ENCODE measurements around the gene ERP27. TPM values are rescaled to one million over a fixed set of nuclear protein-coding genes. Genes with fewer than 3 reads are reported as not detected.

The ERP27 gene
- total and polyA plus RNA-seq, 2 donors = 1.3 to 4.4 TPM

DNA sequence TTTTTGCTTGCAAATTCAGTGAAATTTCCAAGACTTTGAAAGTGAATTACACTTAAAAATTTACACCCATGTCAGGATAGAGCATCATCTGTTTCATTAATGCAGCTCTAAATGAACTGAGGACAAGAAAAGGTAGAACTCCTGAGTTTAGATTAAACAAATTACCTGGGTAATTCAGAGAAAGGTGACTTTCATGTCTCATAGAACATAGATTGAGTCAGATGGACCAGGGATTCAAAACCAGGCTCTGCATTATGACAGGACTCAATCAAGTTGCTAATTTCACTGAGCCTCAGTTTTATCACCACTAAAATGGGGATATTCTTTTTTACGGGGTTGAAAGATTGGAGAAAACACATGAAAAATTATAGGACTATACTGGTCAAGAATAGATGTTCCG is 18.6 kb upstream of the ERP27 start:
- peaks cover 39 to 56% of the 10 kb centered on the region in 2 donors for H3K4me1 ChIP-seq (ENCODE audit: control insufficient read depth in 2 of 2, insufficient read depth in 2 of 2, low read length in 2 of 2)
- peak overlapping the region; percentile 48 to 99 for H3K27ac ChIP-seq (ENCODE audit: low read depth in 1 of 2, low read length in 1 of 2)
- H3K36me3 ChIP-seq (ENCODE audit: control insufficient read depth in 2 of 2, insufficient read depth in 2 of 2, low read length in 1 of 2) = peaks cover 12 to 37% of the 10 kb centered on the region in 2 donors
- DNase-seq (ENCODE audit: low read depth in 6 of 9, low spot score in 9 of 9) = no peak
- WGBS = 66% methylated on average over 2 of the region's 2 CpGs
- H3K9me3 ChIP-seq (ENCODE audit: control insufficient read depth in 2 of 2, insufficient read depth in 1 of 2, low read length in 1 of 2) = no peaks in the 10 kb centered on the region
- H3K27me3 ChIP-seq (ENCODE audit: control insufficient read depth in 2 of 2, insufficient read depth in 1 of 2, low read length in 1 of 2) = no peaks in the 10 kb centered on the region
- peak overlapping the region; percentile 91 for H3K4me3 ChIP-seq (ENCODE audit: low read length in 2 of 2)

DNA sequence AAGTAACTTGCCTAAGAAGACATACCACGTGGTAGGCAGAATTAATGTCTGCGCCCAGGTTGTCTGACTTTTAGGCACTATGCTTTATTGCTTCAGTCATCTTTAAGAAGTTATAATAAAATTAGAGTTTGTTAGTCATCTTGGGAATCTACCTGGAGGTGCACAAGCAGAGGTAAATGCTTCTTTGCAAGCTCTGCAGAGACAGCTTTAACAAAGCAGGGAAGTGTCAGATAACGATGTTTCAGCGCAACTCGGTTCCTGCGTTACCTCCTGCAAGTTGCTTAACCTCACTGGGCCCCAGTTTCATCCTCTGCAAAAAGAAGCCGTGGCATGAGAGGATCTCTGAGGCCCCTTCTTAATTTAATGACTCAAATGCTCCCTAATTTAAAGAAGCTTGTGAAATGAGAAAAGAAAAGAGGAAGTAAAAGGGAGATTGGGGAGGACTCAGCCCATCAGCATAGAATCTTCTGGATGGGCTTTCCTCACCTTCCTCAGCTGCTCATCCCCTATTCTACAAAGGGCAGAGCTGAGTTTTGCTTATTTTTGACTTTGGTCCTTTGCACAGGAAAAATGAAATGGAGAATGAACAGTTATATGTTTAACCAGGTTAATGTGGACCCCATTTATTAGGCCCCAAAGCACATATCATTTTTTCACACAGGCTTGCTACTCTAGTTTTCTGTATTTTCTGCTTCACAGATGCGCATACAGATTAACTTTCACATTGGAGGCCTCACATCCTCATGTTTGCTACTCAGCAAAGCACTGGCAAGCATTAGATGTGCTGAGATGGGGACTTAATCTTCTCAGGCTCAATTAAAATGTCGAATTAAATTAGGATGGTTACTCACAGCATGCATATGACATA is 17.9 kb upstream of the ERP27 start:
- no peaks in the 10 kb centered on the region for H3K9me3 ChIP-seq (ENCODE audit: control insufficient read depth in 2 of 2, insufficient read depth in 1 of 2, low read length in 1 of 2)
- peak overlapping the region; percentile 88 to 99 for H3K27ac ChIP-seq (ENCODE audit: low read depth in 1 of 2, low read length in 1 of 2)
- 32% methylated on average over 9 of the region's 9 CpGs for WGBS
- H3K4me1 ChIP-seq (ENCODE audit: control insufficient read depth in 2 of 2, insufficient read depth in 2 of 2, low read length in 2 of 2) = peaks cover 46 to 58% of the 10 kb centered on the region in 2 donors
- H3K27me3 ChIP-seq (ENCODE audit: control insufficient read depth in 2 of 2, insufficient read depth in 1 of 2, low read length in 1 of 2) = no peaks in the 10 kb centered on the region
- peak in 2 of 9 donors; percentile 48 to 76 for DNase-seq (ENCODE audit: low read depth in 6 of 9, low spot score in 9 of 9)
- H3K36me3 ChIP-seq (ENCODE audit: control insufficient read depth in 2 of 2, insufficient read depth in 2 of 2, low read length in 1 of 2) = peaks cover 12 to 43% of the 10 kb centered on the region in 2 donors
- H3K4me3 ChIP-seq (ENCODE audit: low read length in 2 of 2) = peak overlapping the region; percentile 36 to 91

DNA sequence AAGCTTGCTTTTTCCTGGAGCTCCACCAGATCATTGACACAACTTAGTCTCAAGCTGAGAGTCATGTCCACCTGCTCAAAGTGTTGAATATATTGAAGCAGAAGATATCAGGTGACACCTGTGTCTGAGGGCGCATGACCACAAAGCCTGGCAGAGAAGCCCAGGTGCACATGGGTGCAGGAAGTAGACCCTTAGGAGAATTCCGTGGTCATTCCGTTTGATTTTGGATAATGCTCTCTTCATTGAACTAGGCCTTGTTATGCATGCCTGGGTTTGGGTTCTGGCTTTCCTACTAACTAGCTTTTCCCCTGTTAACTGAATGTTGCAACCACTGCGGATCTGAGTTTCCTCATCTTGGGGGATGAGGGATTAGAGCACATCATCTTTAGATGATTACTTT is 15.9 kb upstream of the ERP27 start:
- H3K9me3 ChIP-seq (ENCODE audit: control insufficient read depth in 2 of 2, insufficient read depth in 1 of 2, low read length in 1 of 2) = no peaks in the 10 kb centered on the region
- peaks cover 27 to 63% of the 10 kb centered on the region in 2 donors for H3K36me3 ChIP-seq (ENCODE audit: control insufficient read depth in 2 of 2, insufficient read depth in 2 of 2, low read length in 1 of 2)
- peaks cover 60 to 76% of the 10 kb centered on the region in 2 donors for H3K4me1 ChIP-seq (ENCODE audit: control insufficient read depth in 2 of 2, insufficient read depth in 2 of 2, low read length in 2 of 2)
- peak overlapping the region; percentile 80 to 99 for H3K27ac ChIP-seq (ENCODE audit: low read depth in 1 of 2, low read length in 1 of 2)
- DNase-seq (ENCODE audit: low read depth in 6 of 9, low spot score in 9 of 9) = peak in 3 of 9 donors; percentile 57 to 79 (median 66)
- no peaks in the 10 kb centered on the region for H3K27me3 ChIP-seq (ENCODE audit: control insufficient read depth in 2 of 2, insufficient read depth in 1 of 2, low read length in 1 of 2)
- H3K4me3 ChIP-seq (ENCODE audit: low read length in 2 of 2) = peak overlapping the region; percentile 6 to 8
- 24% methylated on average over 4 of the region's 4 CpGs for WGBS

DNA sequence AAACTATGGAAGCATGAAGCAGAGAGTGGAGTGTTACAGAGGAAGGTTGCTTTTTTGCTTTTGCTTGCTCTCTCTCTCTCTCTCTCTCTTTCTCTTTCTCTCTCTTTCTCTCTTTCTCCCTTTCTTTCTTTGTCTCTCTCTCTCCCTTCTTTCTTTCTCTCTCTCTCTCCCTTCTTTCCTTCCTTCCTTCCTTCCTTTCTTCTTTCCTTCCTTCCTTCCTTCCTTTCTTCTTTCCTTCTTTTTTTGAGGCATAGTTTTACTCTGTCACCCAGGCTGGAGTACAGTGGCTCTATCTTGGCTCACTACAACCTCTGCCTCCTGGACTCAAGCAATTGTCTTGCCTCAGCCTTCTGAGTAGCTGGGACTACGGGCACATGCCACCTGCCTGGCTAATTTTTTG is 15.4 kb upstream of the ERP27 start:
- H3K4me3 ChIP-seq (ENCODE audit: low read length in 2 of 2) = peak overlapping the region; percentile 6 to 8
- 37% methylated on average over 1 of the region's 1 CpG for WGBS
- peaks cover 63 to 75% of the 10 kb centered on the region in 2 donors for H3K4me1 ChIP-seq (ENCODE audit: control insufficient read depth in 2 of 2, insufficient read depth in 2 of 2, low read length in 2 of 2)
- H3K27ac ChIP-seq (ENCODE audit: low read depth in 1 of 2, low read length in 1 of 2) = peak overlapping the region; percentile 80 to 99
- DNase-seq (ENCODE audit: low read depth in 6 of 9, low spot score in 9 of 9) = no peak
- H3K27me3 ChIP-seq (ENCODE audit: control insufficient read depth in 2 of 2, insufficient read depth in 1 of 2, low read length in 1 of 2) = no peaks in the 10 kb centered on the region
- H3K36me3 ChIP-seq (ENCODE audit: control insufficient read depth in 2 of 2, insufficient read depth in 2 of 2, low read length in 1 of 2) = peaks cover 30 to 68% of the 10 kb centered on the region in 2 donors
- no peaks in the 10 kb centered on the region for H3K9me3 ChIP-seq (ENCODE audit: control insufficient read depth in 2 of 2, insufficient read depth in 1 of 2, low read length in 1 of 2)

DNA sequence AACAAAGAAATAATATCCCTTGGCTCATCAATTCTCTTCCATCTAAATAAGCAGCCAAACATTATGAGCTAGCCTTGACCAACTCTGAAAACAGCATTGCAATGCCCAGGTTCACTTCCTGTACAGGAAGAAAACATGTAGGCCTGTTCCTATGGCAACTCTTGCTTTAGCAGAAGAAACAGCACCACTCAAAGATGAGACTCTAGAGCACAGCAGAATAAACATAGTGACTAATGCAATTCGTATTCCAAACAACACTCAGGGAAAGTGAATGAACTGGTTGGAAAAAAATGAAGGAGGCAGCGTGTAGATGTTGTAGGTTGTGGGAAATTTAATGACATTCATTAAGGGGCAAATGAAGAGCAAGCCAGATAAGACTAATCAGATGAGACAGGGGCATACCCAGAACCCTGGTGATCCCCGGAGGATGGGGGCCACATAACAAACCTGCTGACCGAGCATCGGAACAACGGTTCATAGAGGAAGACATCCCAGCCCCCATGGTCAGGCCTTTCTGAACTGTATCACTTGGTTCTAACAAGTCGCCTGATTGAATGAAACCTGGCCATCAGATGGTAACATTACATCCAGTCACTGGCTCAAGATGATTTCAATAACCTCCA is 14.1 kb upstream of the ERP27 start:
- Histone ChIP-seq H3K4me3 (ENCODE audit: low read length in 2 of 2) (peak overlapping the region in 1 of 2 donors; percentile 34), H3K27me3 (ENCODE audit: control insufficient read depth in 2 of 2, insufficient read depth in 1 of 2, low read length in 1 of 2) (no peaks in the 10 kb centered on the region), H3K4me1 (ENCODE audit: control insufficient read depth in 2 of 2, insufficient read depth in 2 of 2, low read length in 2 of 2) (peaks cover 63 to 76% of the 10 kb centered on the region in 2 donors), H3K27ac (ENCODE audit: low read depth in 1 of 2, low read length in 1 of 2) (peak overlapping the region; percentile 83 to 99), H3K9me3 (ENCODE audit: control insufficient read depth in 2 of 2, insufficient read depth in 1 of 2, low read length in 1 of 2) (no peaks in the 10 kb centered on the region), H3K36me3 (ENCODE audit: control insufficient read depth in 2 of 2, insufficient read depth in 2 of 2, low read length in 1 of 2) (peaks cover 30 to 69% of the 10 kb centered on the region in 2 donors)
- DNase-seq (ENCODE audit: low read depth in 6 of 9, low spot score in 9 of 9) = peak in 5 of 9 donors; percentile 70 to 85 (median 73)
- 46% methylated on average over 7 of the region's 7 CpGs for WGBS

DNA sequence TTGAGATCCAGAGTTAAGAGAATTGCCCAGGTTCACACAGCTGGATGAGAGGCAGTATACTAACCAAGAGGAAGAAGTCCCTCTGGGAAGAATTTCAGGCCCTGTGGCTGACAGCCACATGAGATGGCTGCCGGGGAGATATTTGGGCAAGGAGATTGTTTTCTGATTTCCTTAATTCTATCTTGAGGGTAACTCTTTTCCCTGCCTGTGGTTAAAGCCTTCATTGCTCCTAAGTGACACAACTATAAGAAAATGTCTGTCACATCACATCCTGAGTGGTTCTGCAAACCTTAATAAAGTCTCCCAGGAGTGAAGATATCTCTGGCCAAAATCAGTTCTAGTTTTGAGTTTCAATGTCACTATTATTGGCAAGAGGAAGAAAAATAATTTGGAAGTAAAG is 13.5 kb upstream of the ERP27 start:
- peaks cover 62 to 71% of the 10 kb centered on the region in 2 donors for H3K4me1 ChIP-seq (ENCODE audit: control insufficient read depth in 2 of 2, insufficient read depth in 2 of 2, low read length in 2 of 2)
- WGBS = 13% methylated on average over 1 of the region's 1 CpG
- H3K27ac ChIP-seq (ENCODE audit: low read depth in 1 of 2, low read length in 1 of 2) = peak overlapping the region; percentile 48 to 99
- H3K36me3 ChIP-seq (ENCODE audit: control insufficient read depth in 2 of 2, insufficient read depth in 2 of 2, low read length in 1 of 2) = peaks cover 31 to 70% of the 10 kb centered on the region in 2 donors
- no peaks in the 10 kb centered on the region for H3K27me3 ChIP-seq (ENCODE audit: control insufficient read depth in 2 of 2, insufficient read depth in 1 of 2, low read length in 1 of 2)
- DNase-seq (ENCODE audit: low read depth in 6 of 9, low spot score in 9 of 9) = no peak
- H3K9me3 ChIP-seq (ENCODE audit: control insufficient read depth in 2 of 2, insufficient read depth in 1 of 2, low read length in 1 of 2) = no peaks in the 10 kb centered on the region
- H3K4me3 ChIP-seq (ENCODE audit: low read length in 2 of 2) = peak overlapping the region in 1 of 2 donors; percentile 23

DNA sequence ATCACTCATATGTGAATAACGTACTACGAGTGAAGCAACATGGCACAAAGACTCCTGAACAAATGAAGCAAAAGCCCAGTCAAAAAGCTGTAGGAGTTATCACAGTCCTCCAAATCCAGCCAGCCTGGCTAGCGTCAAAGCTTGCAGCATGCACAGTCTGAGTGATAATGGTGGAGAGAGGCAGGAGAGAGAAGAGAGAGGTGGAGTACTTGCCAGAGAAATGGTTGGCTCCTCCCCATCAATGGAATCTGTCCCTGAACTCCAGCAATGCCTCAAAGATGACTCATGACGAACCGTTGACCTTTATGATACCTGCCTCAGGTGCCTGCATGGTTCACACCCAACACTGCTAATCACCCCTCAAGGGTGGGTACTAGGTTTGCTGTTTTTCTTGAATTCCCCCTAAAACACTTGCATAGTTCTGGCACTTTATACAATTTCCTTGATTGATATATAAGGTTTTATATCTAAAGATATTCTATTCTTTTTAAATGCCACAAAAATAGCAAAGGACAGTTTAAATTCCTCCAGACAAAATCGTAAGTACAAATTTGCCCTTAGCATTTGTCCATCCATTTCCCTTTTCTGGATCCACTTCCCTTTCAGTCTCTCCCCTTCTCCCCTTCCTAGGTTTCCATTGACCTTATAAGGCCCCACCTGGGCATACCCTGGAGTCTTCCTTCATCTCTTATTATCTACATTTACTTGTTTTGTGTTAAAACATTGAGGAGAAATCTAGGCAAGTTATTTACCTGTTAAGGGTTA is 12.8 kb upstream of the ERP27 start:
- H3K36me3 ChIP-seq (ENCODE audit: control insufficient read depth in 2 of 2, insufficient read depth in 2 of 2, low read length in 1 of 2) = peaks cover 36 to 76% of the 10 kb centered on the region in 2 donors
- no peak for DNase-seq (ENCODE audit: low read depth in 6 of 9, low spot score in 9 of 9)
- H3K4me1 ChIP-seq (ENCODE audit: control insufficient read depth in 2 of 2, insufficient read depth in 2 of 2, low read length in 2 of 2) = peaks cover 61 to 69% of the 10 kb centered on the region in 2 donors
- H3K27ac ChIP-seq (ENCODE audit: low read depth in 1 of 2, low read length in 1 of 2) = peak overlapping the region; percentile 81 to 99
- no peaks in the 10 kb centered on the region for H3K9me3 ChIP-seq (ENCODE audit: control insufficient read depth in 2 of 2, insufficient read depth in 1 of 2, low read length in 1 of 2)
- WGBS = 87% methylated on average over 6 of the region's 6 CpGs
- H3K4me3 ChIP-seq (ENCODE audit: low read length in 2 of 2) = no peak overlapping the region
- no peaks in the 10 kb centered on the region for H3K27me3 ChIP-seq (ENCODE audit: control insufficient read depth in 2 of 2, insufficient read depth in 1 of 2, low read length in 1 of 2)

DNA sequence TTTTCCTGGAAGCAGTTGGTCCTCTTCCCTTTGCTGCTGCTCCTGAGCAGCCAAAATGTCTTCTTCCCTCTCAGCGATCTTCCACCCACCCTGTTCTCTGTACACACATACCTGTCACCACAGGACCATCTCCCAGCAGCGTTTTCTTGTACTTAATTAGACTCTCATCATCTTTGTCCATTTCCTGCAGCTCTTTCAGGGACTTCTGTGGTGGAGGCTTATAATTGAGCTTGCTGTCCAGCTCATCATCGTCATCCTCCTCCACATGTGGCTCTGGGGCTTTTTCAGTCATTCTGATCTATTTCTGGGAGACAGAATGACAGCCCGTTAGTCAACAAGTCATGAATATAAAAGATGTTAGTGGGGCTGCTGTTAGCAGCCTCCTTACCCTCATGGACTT is 12.1 kb upstream of the ERP27 start:
- Histone ChIP-seq H3K9me3 (ENCODE audit: control insufficient read depth in 2 of 2, insufficient read depth in 1 of 2, low read length in 1 of 2) (no peaks in the 10 kb centered on the region), H3K36me3 (ENCODE audit: control insufficient read depth in 2 of 2, insufficient read depth in 2 of 2, low read length in 1 of 2) (peaks cover 39 to 76% of the 10 kb centered on the region in 2 donors), H3K4me1 (ENCODE audit: control insufficient read depth in 2 of 2, insufficient read depth in 2 of 2, low read length in 2 of 2) (peaks cover 57 to 65% of the 10 kb centered on the region in 2 donors), H3K27ac (ENCODE audit: low read depth in 1 of 2, low read length in 1 of 2) (peak overlapping the region; percentile 91 to 99), H3K4me3 (ENCODE audit: low read length in 2 of 2) (no peak overlapping the region), H3K27me3 (ENCODE audit: control insufficient read depth in 2 of 2, insufficient read depth in 1 of 2, low read length in 1 of 2) (no peaks in the 10 kb centered on the region)
- no peak for DNase-seq (ENCODE audit: low read depth in 6 of 9, low spot score in 9 of 9)
- 81% methylated on average over 4 of the region's 4 CpGs for WGBS
